Measurements from ENCODE around the gene PIGC.

DNA sequence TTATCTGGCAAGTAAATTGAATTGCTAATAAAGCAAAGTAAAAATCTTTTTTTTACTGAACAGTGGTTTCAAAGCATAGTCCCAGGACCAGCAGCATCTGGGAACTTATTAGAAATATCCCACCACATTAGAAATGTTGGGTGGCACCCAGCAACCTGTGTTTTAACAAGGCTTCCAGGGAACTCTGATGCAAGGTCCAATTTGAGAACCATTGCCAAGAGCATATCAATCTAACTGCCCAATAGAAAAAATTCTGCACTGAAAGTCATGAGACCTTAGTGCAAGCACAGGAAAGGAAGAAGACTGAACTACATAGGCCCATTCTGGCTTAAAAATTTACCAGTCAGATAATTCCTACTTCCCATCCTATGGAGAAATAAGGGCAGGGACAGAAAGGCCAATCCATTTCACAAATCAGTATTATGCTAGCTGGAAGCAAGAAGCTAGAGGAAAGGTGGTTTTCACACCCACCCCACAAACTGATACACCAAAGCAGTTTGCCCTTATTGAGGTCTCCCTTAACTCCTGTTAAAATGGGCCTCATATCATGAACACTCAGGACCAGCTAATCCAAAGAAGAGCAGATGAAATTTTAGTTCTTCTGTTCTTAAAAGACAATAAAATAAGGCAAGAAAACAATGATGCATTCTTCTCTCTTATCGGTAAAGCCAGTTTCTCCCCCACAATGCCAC, 40.8 kb downstream of the PIGC start:
- no peak for TF ChIP-seq TCF7 (CRISPR knock-in tag; IDR thresholded peaks at IDR 0.05; ENCODE audit: low read depth)
- no peak for TF ChIP-seq USF2 (CRISPR knock-in tag; IDR thresholded peaks at IDR 0.05)
- TF ChIP-seq NR1H2 (CRISPR knock-in tag; IDR thresholded peaks at IDR 0.05) = no peak
